Right forelimb (tissue), 1 donor: ENCODE data around the gene GALNT16.

ENCODE experiments used
- DNase-seq: peaks from one replicate; pipeline ENCODE4 v3.0.0-alpha.2; 2018

The GALNT16 gene

GRCh38 chr14:69318241-69318640, 58.3 kb downstream of the GALNT16 start:
- DNase-seq, result peak; percentile 28

DNA sequence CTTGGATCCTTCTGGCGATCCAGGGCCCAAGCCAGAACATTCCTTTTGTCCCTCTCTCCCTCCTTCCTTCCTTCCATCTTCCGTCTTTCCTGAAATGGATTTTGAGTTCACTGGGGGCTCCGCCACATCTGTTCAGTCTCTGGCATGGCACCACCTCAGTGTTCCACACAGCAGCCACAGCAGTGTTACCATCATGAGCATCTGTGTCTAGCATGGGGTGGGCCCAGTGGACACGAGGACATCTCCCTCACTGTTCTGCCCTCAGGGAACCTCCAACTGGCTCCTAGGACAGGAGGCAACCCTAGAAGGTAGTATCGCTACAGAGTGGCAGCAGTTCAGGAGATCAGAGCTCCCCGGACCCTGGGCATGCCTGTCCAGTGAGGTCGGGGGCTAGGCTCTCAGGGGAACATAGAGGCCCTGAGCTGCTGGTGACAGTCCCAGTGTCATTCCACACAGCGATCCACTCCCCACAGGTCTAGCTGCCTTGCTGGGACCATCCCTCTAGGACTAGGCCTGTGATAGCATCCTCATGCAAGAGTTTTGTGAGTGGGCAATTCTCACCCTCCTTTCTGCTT, 59.0 kb downstream of the GALNT16 start:
- peak; percentile 7 for DNase-seq

GRCh38 chr14:69319911-69320310, 60.0 kb downstream of the GALNT16 start:
- DNase-seq, result peak; percentile 22

DNA sequence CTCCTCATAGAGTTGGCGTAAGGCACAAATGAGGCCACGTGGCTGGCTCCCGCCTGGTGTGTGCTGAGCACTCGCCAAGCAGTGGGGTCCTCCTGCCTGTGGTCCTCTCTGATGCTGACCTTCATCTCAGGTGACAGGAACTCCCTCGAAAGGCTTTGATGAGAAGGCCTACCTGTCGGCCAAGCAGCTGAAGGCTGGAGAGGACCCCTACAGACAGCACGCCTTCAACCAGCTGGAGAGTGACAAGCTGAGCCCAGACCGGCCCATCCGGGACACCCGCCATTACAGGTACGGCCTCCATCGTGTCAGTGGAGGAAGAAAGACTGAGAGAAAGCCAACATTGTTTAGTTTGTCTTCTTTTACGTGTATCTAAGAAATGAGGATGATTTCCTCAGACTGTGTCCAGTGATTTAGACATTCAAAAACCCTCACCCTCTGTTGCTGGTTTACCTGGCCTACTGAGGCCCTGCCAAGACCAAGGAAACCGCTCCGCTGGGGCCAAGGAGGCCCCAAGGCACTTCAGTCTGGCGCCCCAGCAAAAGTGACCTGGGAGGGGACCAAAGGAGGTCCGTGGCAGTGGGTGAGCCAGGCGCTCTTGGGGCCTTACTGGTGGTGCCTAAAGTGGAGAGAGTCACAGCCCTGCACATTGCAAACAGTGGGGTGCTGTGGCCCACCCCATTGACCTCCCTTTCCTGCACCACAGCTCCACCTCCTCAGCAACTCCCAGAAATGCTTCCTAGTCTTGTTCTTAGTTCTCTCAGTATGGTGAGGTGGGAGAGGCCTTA, 60.8 kb downstream of the GALNT16 start:
- DNase-seq, result peak; percentile 16

GRCh38 chr14:69321601-69322330, 61.8 kb downstream of the GALNT16 start:
- DNase-seq, result peak; percentile 44

DNA sequence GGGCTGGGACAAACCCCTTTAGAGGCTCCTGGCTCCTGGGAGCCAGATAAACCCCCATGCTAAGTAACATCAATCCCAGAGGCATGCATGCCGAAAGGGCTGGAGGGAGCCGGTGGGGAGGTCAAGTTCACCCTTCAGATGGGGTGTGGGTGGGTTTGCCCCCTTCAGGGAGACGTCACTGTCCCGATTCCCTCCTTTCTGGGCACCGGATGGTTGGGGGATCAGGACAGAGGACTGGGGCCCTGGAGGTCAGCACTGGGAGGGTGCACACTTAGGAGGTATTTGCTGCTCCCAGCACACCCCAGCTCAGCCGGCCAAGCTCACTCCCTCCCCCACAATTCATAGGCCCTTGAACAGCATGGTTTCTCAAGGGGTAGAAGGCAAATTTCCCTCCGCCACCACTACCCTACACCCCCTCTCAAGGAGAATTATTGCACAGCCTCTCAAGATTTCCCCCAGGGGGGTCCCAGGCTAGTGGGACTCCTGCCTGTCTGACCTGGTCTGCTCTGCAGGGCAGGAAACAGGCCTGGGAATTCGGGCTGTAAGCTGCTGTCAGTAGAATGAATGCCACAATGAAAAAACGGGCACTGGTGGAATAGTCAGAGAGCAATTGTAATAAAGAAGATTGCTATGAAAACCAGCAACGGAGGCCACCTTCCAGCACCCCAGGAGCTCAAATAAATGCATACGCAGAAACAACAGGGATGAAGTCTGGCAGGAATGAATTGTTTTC, 63.5 kb downstream of the GALNT16 start:
- peak; percentile 21 for DNase-seq

DNA sequence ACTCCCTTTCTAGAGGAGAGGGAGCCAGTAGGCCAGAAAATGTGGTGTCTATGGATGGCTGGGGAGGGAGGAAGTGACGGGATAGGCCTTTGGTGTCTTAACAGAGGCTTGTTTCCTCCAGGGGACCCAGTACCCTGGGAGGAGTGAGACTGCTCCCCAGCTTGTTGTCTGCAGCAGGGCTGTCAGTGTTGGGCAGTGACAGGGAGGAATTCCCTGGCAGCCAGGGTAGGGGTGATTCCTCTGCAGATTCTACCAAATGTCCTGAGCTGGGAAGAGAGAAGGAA, 64.0 kb downstream of the GALNT16 start:
- peak; percentile 23 for DNase-seq

GRCh38 chr14:69324341-69324931, 64.5 kb downstream of the GALNT16 start:
- DNase-seq, result peak; percentile 16

GRCh38 chr14:69325086-69325485, 65.1 kb downstream of the GALNT16 start:
- peak; percentile 2 for DNase-seq

DNA sequence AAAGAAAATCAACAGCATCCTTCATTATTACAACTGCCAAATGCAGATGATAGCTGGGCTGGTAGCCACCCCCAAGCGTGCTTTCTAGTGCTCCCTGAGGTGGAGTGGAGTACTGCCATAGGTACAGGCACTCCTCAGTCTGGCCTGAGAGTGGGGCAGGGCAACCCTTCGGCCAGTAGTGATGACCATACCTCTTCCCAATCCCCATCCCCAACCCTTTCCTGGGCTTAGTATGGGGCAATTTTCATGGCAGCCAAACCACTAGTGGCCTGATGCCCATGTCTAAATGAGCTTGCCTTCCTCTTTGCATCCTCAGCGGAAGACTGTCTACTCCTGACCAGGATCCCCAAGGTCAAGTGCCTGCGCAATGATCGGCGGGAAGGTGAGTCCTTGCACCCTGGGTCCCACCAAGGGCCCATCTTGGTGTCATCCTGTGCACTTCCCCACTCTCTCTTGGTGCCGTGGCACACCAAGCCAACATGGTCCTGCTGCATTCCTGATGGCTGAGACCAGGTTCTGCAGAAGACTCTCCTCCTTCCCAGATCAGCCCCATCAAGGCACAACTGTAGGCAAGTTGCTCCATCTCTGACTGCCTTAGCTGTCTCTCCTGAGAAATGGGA, 65.8 kb downstream of the GALNT16 start:
- peak; percentile 19 for DNase-seq

- DNase-seq, result peak; percentile 20
Observed at GRCh38 chr14:69326611-69327010, 66.7 kb downstream of the GALNT16 start.

GRCh38 chr14:69327507-69327906, 67.5 kb downstream of the GALNT16 start:
- DNase-seq, result no peak

GRCh38 chr14:69328317-69328716, 68.4 kb downstream of the GALNT16 start:
- no peak for DNase-seq

GRCh38 chr14:69328765-69329164, 68.8 kb downstream of the GALNT16 start:
- DNase-seq, result no peak

DNA sequence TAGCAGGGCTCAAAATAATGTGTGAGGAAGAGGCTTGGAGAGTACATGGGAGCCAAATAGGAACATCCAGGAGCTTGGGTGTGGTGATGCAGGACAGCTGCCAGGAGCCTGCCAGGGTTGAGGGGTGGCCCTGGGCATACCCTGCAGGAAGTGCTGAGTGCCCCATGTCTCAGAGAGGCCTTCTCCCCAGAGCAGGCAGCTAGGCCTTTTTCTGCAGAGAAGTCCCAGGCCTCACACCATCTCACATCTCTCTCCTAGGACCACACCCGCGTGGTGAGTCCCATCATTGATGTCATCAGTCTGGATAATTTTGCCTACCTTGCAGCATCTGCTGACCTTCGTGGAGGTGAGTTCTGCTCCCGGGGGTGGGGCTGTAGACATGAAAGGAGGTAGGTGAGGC, 71.2 kb downstream of the GALNT16 start:
- DNase-seq, result no peak

DNA sequence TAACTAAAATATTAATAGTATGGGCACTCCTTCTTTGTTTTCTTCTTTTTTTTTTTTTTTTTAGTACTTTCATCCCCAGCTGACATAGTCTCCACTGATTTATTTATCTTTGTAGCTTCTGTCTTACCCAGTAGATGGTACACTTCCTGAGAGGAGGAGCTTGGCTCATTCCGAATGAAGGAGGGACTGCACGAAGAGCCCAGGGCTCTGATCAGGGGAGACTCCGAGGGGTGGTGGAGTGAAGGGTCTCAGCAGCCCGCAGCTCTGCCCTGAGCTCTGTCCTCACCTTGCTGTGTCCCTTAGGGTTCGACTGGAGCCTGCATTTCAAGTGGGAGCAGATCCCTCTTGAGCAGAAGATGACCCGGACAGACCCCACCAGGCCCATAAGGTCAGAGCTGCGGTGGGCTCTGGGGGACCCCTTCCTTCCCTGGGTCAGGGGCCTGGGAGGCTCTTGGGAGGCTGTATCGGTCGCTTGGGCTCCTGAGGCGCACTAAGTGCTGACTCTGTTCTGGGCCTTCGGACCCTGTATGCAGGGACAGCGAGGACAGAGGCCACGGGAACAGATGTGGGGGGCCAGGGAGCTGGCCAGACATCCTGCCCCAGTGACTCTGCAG, 72.9 kb downstream of the GALNT16 start:
- DNase-seq, result no peak

GRCh38 chr14:69333791-69334337, 73.9 kb downstream of the GALNT16 start:
- no peak for DNase-seq

DNA sequence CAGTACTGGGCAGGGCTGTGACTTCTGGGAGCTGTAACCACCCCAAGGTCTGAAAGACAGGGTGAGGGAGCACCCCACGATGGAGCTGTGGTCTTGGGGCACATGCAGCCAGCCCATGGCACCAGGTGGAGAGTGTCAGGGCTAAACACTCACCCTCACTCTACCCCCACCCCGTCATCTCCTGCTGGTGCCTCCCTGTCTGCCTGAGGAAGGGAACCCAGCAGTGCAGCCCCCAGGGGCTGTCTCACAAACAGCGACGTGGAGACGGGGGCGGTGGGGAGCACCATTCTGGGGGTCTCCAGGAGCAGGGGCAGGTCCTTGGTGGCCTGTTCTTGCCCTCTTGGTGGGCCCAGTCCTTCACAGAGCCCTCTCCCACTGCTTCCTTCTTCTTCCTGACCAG, 74.6 kb downstream of the GALNT16 start:
- DNase-seq, result no peak

- no peak for DNase-seq
Observed at GRCh38 chr14:69335371-69335771, 75.4 kb downstream of the GALNT16 start.

DNA sequence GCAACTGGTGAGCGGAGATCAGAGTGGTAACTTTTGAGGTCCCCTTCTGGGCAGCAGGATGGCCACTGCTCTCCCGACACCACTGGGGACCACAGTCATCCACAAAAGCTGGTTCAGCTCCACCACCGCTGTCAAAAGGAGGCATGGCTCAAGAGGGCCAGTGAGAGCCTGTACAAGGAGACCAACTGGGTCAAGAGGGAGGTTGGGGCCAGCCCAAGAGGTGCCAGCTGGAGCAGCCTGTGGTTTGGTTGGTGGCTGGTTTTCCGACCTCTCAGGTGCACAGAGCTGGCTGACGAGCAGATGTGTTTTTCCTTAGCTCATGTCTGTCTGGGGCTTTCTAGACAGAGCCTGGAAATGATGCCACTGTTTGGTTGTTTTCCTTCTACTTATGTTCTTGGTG, 78.0 kb downstream of the GALNT16 start:
- DNase-seq, result no peak

GRCh38 chr14:69339426-69339825, 79.5 kb downstream of the GALNT16 start:
- no peak for DNase-seq
